ENCODE data around the gene SYCP3. TPM values are rescaled to one million over a fixed set of nuclear protein-coding genes. Genes with fewer than 3 reads are reported as not detected.

Gene SYCP3
- total and polyA plus RNA-seq, 2 of the 8 experiments (the other 6 are each of a cell fraction or from before 2014, with no cell fraction given), result 0.02 to 0.07 TPM

DNA sequence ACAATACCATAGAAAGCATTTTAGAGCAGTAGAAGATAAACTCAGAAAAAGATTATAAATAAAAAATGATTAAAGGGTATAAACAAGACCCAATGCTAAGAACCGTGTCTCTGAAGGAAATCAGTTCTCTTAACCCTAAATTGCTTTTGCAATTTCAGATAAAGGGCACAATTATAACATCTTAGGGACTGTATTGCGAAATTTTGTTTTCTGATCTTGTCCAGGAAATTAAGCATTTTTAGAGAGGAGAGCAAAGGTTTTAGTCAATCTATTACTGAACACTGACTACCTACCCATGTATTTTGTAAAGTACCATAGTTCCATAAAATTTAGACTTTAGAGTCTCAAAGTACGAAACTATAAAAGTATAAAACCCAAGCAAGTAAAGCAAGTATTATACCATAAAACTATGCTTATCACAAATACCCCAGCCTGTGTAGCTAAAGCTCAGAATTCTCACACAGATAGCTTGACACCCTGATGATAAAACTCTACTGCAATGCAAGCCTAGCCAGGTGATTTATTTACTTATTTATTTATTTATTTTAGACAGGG is 48.6 kb downstream of the SYCP3 start:
- no peaks in the 10 kb centered on the region for H3K79me1 ChIP-seq (ENCODE audit: low read depth, low read length)
- H3K4me3 ChIP-seq (ENCODE audit: extremely low read depth in 1 of 4, insufficient read depth in 2 of 4, low read depth in 3 of 4, low read length in 4 of 4), result no peak overlapping the region
- ChIA-PET POLR2A (ENCODE audit: partially characterized antibody) (no interaction called here), CTCF (ENCODE audit: partially characterized antibody) (no interaction called here)
- H3K14ac ChIP-seq (ENCODE audit: insufficient read length), result no peak overlapping the region
- WGBS, 2 experiments (ENCODE audit: extremely low coverage in 1 of 2, insufficient coverage in 1 of 2, insufficient read length in 1 of 2, insufficient replicate concordance in 2 of 2, low coverage in 1 of 2, low lambda C conversion rate in 2 of 2, missing lambda C conversion rate in 1 of 2), result 72% methylated on average over 3 of the region's 3 CpGs; no CpG with 5 or more reads in 1 of the 2 experiments
- no peak overlapping the region for H3K4ac ChIP-seq (replicated peaks; ENCODE audit: insufficient read length, low read depth, low read length)
- no peak overlapping the region for H3K23ac ChIP-seq (ENCODE audit: insufficient read length)
- H4K5ac ChIP-seq (ENCODE audit: insufficient read length, low read depth, low read length), result no peak overlapping the region
- no peak overlapping the region for H2BK5ac ChIP-seq (ENCODE audit: low read depth, low read length)
- FAIRE-seq, result no peak
- no peak overlapping the region for H3K4me2 ChIP-seq (ENCODE audit: insufficient read depth in 1 of 2, low read depth in 2 of 2, low read length in 2 of 2)
- no peak overlapping the region for H2AK5ac ChIP-seq (ENCODE audit: low read depth, low read length)
- H4K20me1 ChIP-seq (replicated peaks in 1 of 2; ENCODE audit: control insufficient read depth in 1 of 2, insufficient read depth in 2 of 2, low read length in 2 of 2), result no peaks in the 10 kb centered on the region
- no peaks in the 10 kb centered on the region for H3K9me3 ChIP-seq (ENCODE audit: insufficient read depth in 2 of 2, low read depth in 1 of 2, low read length in 1 of 2)
- DNase-seq (ENCODE audit: low read depth in 1 of 2, low spot score in 2 of 2), result no peak
- H3K9ac ChIP-seq (replicated peaks in 1 of 4; ENCODE audit: extremely low read depth in 1 of 4, low read depth in 3 of 4, low read length in 3 of 4), result no peak overlapping the region
- H3K18ac ChIP-seq (ENCODE audit: extremely low read depth, low read length), result no peak overlapping the region
- no peak overlapping the region for H2BK15ac ChIP-seq (ENCODE audit: low read length)
- no peak overlapping the region for H3K27ac ChIP-seq (ENCODE audit: low read depth, low read length)
- no peak overlapping the region for H3K56ac ChIP-seq (replicated peaks; ENCODE audit: insufficient read length, low read depth, low read length)
- H2BK120ac ChIP-seq (replicated peaks; ENCODE audit: low read depth, low read length), result no peak overlapping the region
- no peak overlapping the region for H4K91ac ChIP-seq (replicated peaks; ENCODE audit: insufficient read length, low read length)
- H2BK12ac ChIP-seq (ENCODE audit: low read depth, low read length), result no peak overlapping the region
- H3K79me2 ChIP-seq (ENCODE audit: control insufficient read depth in 1 of 2, insufficient read depth in 2 of 2, low read length in 2 of 2), result no peaks in the 10 kb centered on the region
- no peaks in the 10 kb centered on the region for H3K23me2 ChIP-seq (ENCODE audit: low read depth, low read length)
- H3K27me3 ChIP-seq (replicated peaks in 1 of 4; ENCODE audit: control insufficient read depth in 3 of 4, extremely low read depth in 1 of 4, insufficient read depth in 3 of 4, low read length in 3 of 4), result 0 out of 7 replicates have a peak, but pooled peaks cover 0 to 3% (median 0%) of the 10 kb centered on the region in 4 experiments
- no peaks in the 10 kb centered on the region for H3K36me3 ChIP-seq (ENCODE audit: control insufficient read depth in 2 of 4, insufficient read depth in 4 of 4, low read length in 3 of 4)
- no peaks in the 10 kb centered on the region for H3K4me1 ChIP-seq (replicated peaks in 1 of 4; ENCODE audit: control insufficient read depth in 3 of 4, insufficient read depth in 4 of 4, low read length in 3 of 4)
- no peak overlapping the region for H4K8ac ChIP-seq (ENCODE audit: extremely low read depth, insufficient read depth, low read length)
- no peak overlapping the region for H2BK20ac ChIP-seq (ENCODE audit: low read length)
- H2AFZ ChIP-seq (ENCODE audit: low read length), result no peak overlapping the region
- no peak for TF ChIP-seq GABPA (IDR thresholded peaks at IDR 0.05; ENCODE audit: borderline replicate concordance, insufficient read depth, low read length)
- TF ChIP-seq CTBP2 (IDR thresholded peaks at IDR 0.05; ENCODE audit: borderline replicate concordance, insufficient read depth, insufficient read length, low read length), result no peak
- TF ChIP-seq BRCA1 (IDR thresholded peaks at IDR 0.05; ENCODE audit: low read depth, low read length), result no peak
- TF ChIP-seq YY1 (IDR thresholded peaks at IDR 0.05; ENCODE audit: low read depth, low read length), result no peak
- TF ChIP-seq ZNF274 (IDR thresholded peaks at IDR 0.05; ENCODE audit: borderline replicate concordance, extremely low read depth, low read length), result no peak
- TF ChIP-seq ASH2L (IDR thresholded peaks at IDR 0.05; ENCODE audit: low read length), result no peak

Measured in H1 (cell line).